Mesenchymal stem cell (in vitro differentiated cells and primary cell): ENCODE data around the gene ARL2BP.

Experiments
- DNase-seq: peaks from one replicate; pipeline ENCODE4 v3.0.0-alpha.2; 2013
- H2AFZ ChIP-seq: one replicate; pipeline ENCODE4 v1.6.1; 2013; ENCODE audit warnings: low read depth, mild to moderate bottlenecking, control low read depth, inconsistent platforms, low read length, moderate library complexity
- H2AK5ac ChIP-seq: 2 replicates; pipeline ENCODE4 v1.6.1; 2013; ENCODE audit warnings: low read length, moderate library complexity, mild to moderate bottlenecking, inconsistent platforms; ENCODE audit not compliant: severe bottlenecking
- H2BK120ac ChIP-seq: one replicate; pipeline ENCODE4 v1.6.1; 2013; ENCODE audit warnings: low read depth, mild to moderate bottlenecking, inconsistent platforms, low read length, moderate library complexity
- H2BK12ac ChIP-seq, 2 experiments: one replicate each; pipeline ENCODE4 v1.6.1; 2013; ENCODE audit warnings: inconsistent platforms in 2 of 2, low read length in 2 of 2, mild to moderate bottlenecking in 2 of 2, moderate library complexity in 2 of 2, control low read depth in 1 of 2
- H2BK15ac ChIP-seq: one replicate; pipeline ENCODE4 v1.6.1; 2013; ENCODE audit warnings: mild to moderate bottlenecking, low read depth, inconsistent platforms; ENCODE audit not compliant: poor library complexity, severe bottlenecking
- H2BK5ac ChIP-seq: 2 replicates; pipeline ENCODE4 v1.6.1; 2013; ENCODE audit warnings: low read depth, mild to moderate bottlenecking, low read length, control low read depth, inconsistent platforms; ENCODE audit not compliant: poor library complexity, severe bottlenecking
- H3K14ac ChIP-seq, 2 experiments: one replicate each; pipeline ENCODE4 v1.6.1; 2013; ENCODE audit warnings: inconsistent platforms in 2 of 2, low read length in 2 of 2, control low read depth in 1 of 2, mild to moderate bottlenecking in 1 of 2, moderate library complexity in 1 of 2
- H3K18ac ChIP-seq, 2 experiments: one replicate each; pipeline ENCODE4 v1.6.1; 2013; ENCODE audit warnings: inconsistent platforms in 2 of 2, low read length in 2 of 2, control low read depth in 1 of 2, low read depth in 1 of 2, mild to moderate bottlenecking in 1 of 2
- H3K23ac ChIP-seq, 2 experiments: one replicate each; pipeline ENCODE4 v1.6.1; 2013; ENCODE audit warnings: inconsistent platforms in 2 of 2, low read length in 2 of 2, mild to moderate bottlenecking in 2 of 2, moderate library complexity in 2 of 2, control low read depth in 1 of 2
- H3K27ac ChIP-seq: 2 replicates; pipeline ENCODE4 v1.5.1; 2013; ENCODE audit warnings: mild to moderate bottlenecking, moderate library complexity, low read length, control low read depth, inconsistent platforms; ENCODE audit not compliant: poor library complexity, severe bottlenecking
- H3K27me3 ChIP-seq, 2 experiments: 2 replicates each; pipeline versions ENCODE4 v1.6.1 to v1.7.0; 2013; ENCODE audit warnings: low read length in 2 of 2, mild to moderate bottlenecking in 2 of 2, moderate library complexity in 2 of 2, control low read depth in 1 of 2, inconsistent platforms in 1 of 2; ENCODE audit not compliant: control insufficient read depth in 1 of 2, insufficient read depth in 1 of 2
- H3K36me3 ChIP-seq, 2 experiments: 2 replicates each; pipeline versions ENCODE4 v1.6.1 to v1.7.0; 2013; ENCODE audit warnings: low read length in 2 of 2, control low read depth in 1 of 2, inconsistent platforms in 1 of 2, low read depth in 1 of 2, mild to moderate bottlenecking in 1 of 2; ENCODE audit not compliant: insufficient read depth in 2 of 2, control insufficient read depth in 1 of 2
- H3K4ac ChIP-seq, 2 experiments: one replicate each; pipeline ENCODE4 v1.6.1; 2013; ENCODE audit warnings: inconsistent platforms in 2 of 2, low read length in 2 of 2, mild to moderate bottlenecking in 2 of 2, moderate library complexity in 2 of 2, control low read depth in 1 of 2, low read depth in 1 of 2
- H3K4me1 ChIP-seq: 2 replicates; pipeline ENCODE4 v1.6.1; 2013; ENCODE audit warnings: low read depth, low read length, control low read depth; ENCODE audit not compliant: control insufficient read depth, insufficient read depth
- H3K4me2 ChIP-seq: 2 replicates; pipeline ENCODE4 v1.6.1; 2013; ENCODE audit warnings: low read length, mild to moderate bottlenecking, inconsistent platforms; ENCODE audit not compliant: poor library complexity, severe bottlenecking
- H3K4me3 ChIP-seq, 2 experiments: 2 replicates each; pipeline versions ENCODE4 v1.5.1 to v1.7.0; 2013; ENCODE audit warnings: low read length in 2 of 2, mild to moderate bottlenecking in 2 of 2, control low read depth in 1 of 2, low read depth in 1 of 2; ENCODE audit not compliant: insufficient read depth in 1 of 2
- H3K79me1 ChIP-seq: replicated peaks from 2 replicates; pipeline ENCODE4 v1.6.1; 2013; ENCODE audit warnings: mild to moderate bottlenecking, control low read depth, low read length, inconsistent platforms; ENCODE audit not compliant: poor library complexity, severe bottlenecking
- H3K9ac ChIP-seq: 2 replicates; pipeline ENCODE4 v1.7.0; 2013; ENCODE audit warnings: mild to moderate bottlenecking, low read length, moderate library complexity
- H3K9me3 ChIP-seq: 2 replicates; pipeline ENCODE4 v1.7.0; 2013; ENCODE audit warnings: mild to moderate bottlenecking, low read length; ENCODE audit not compliant: control insufficient read depth
- H4K8ac ChIP-seq: one replicate; pipeline ENCODE4 v1.6.1; 2013; ENCODE audit warnings: inconsistent platforms, mild to moderate bottlenecking, low read length, moderate library complexity
- H4K91ac ChIP-seq: one replicate; pipeline ENCODE4 v1.6.1; 2013; ENCODE audit warnings: mild to moderate bottlenecking, low read length, inconsistent platforms
- WGBS: methylation state at CpG from one replicate; pipeline ENCODE4 v1.1.7; 2013; ENCODE audit warnings: mixed read lengths; 5-methylcytosine and 5-hydroxymethylcytosine counted together

ARL2BP gene

DNA sequence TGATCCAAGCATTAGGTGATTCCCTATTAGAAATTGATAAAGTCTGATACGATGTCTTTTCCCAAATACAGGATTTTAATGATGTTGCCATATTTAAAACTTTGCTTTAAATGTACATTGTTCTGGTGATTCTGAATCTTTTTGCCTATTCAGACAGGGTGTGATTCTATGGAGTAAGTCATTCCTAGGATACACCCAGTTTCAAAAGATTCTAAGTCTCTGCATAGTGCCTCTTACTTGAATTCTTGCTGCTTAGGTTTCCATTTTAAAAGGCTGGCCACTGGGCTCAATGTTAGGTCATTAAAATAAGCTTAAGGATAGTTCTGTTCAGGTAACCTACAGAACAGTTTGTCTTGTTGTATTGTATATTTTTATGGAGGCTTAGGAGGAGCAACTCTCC is 22.0 kb upstream of the ARL2BP start:
- Histone ChIP-seq H3K9me3 (peaks cover 18% of the 10 kb centered on the region), H4K91ac (no peak overlapping the region), H3K27me3 (no peaks in the 10 kb centered on the region), H3K18ac (no peak overlapping the region), H3K4me3 (no peak overlapping the region), H2BK12ac (no peak overlapping the region), H3K4me1 (peaks cover 3% of the 10 kb centered on the region), H3K23ac (no peak overlapping the region), H3K36me3 (peaks cover 20 to 93% of the 10 kb centered on the region in 2 experiments), H3K4ac (no peak overlapping the region), H2BK5ac (no peak overlapping the region), H3K4me2 (no peak overlapping the region), H2BK15ac (no peak overlapping the region), H2AK5ac (no peak overlapping the region), H2BK120ac (no peak overlapping the region), H2AFZ (no peak overlapping the region), H3K27ac (no peak overlapping the region), H4K8ac (no peak overlapping the region), H3K14ac (no peak overlapping the region), H3K9ac (no peak overlapping the region), H3K79me1 (peaks cover 21% of the 10 kb centered on the region)
- WGBS = no CpG with 5 or more reads among the region's 1 CpG
- DNase-seq = no peak

GRCh38 chr16:57224651-57225335 is 20.3 kb upstream of the ARL2BP start:
- Histone ChIP-seq H2AFZ (no peak overlapping the region), H3K14ac (no peak overlapping the region), H2BK12ac (no peak overlapping the region), H3K4me1 (peaks cover 3% of the 10 kb centered on the region), H2BK120ac (no peak overlapping the region), H2BK15ac (no peak overlapping the region), H3K4me2 (no peak overlapping the region), H3K18ac (no peak overlapping the region), H3K9me3 (peaks cover 3% of the 10 kb centered on the region), H3K27me3 (no peaks in the 10 kb centered on the region), H3K36me3 (peaks cover 24 to 91% of the 10 kb centered on the region in 2 experiments), H3K27ac (no peak overlapping the region), H2AK5ac (no peak overlapping the region), H3K4me3 (no peak overlapping the region), H3K9ac (no peak overlapping the region), H3K23ac (no peak overlapping the region), H4K91ac (no peak overlapping the region), H3K79me1 (peaks cover 24% of the 10 kb centered on the region), H2BK5ac (no peak overlapping the region), H4K8ac (no peak overlapping the region), H3K4ac (no peak overlapping the region)
- 95% methylated on average over 6 of the region's 6 CpGs for WGBS
- DNase-seq = no peak

GRCh38 chr16:57225978-57226377 is 19.1 kb upstream of the ARL2BP start:
- Histone ChIP-seq H3K4me3 (no peak overlapping the region), H3K18ac (no peak overlapping the region), H2AFZ (no peak overlapping the region), H3K36me3 (peaks cover 26 to 91% of the 10 kb centered on the region in 2 experiments), H3K23ac (no peak overlapping the region), H3K27me3 (no peaks in the 10 kb centered on the region), H3K4me1 (peaks cover 3% of the 10 kb centered on the region), H4K8ac (no peak overlapping the region), H3K9me3 (no peaks in the 10 kb centered on the region), H2BK120ac (no peak overlapping the region), H3K14ac (no peak overlapping the region), H3K4me2 (no peak overlapping the region), H2AK5ac (no peak overlapping the region), H3K27ac (no peak overlapping the region), H3K4ac (no peak overlapping the region), H4K91ac (no peak overlapping the region), H2BK5ac (no peak overlapping the region), H2BK12ac (no peak overlapping the region), H3K9ac (no peak overlapping the region), H3K79me1 (peaks cover 18% of the 10 kb centered on the region), H2BK15ac (no peak overlapping the region)
- over 99% methylated on average over 4 of the region's 7 CpGs for WGBS
- no peak for DNase-seq

DNA sequence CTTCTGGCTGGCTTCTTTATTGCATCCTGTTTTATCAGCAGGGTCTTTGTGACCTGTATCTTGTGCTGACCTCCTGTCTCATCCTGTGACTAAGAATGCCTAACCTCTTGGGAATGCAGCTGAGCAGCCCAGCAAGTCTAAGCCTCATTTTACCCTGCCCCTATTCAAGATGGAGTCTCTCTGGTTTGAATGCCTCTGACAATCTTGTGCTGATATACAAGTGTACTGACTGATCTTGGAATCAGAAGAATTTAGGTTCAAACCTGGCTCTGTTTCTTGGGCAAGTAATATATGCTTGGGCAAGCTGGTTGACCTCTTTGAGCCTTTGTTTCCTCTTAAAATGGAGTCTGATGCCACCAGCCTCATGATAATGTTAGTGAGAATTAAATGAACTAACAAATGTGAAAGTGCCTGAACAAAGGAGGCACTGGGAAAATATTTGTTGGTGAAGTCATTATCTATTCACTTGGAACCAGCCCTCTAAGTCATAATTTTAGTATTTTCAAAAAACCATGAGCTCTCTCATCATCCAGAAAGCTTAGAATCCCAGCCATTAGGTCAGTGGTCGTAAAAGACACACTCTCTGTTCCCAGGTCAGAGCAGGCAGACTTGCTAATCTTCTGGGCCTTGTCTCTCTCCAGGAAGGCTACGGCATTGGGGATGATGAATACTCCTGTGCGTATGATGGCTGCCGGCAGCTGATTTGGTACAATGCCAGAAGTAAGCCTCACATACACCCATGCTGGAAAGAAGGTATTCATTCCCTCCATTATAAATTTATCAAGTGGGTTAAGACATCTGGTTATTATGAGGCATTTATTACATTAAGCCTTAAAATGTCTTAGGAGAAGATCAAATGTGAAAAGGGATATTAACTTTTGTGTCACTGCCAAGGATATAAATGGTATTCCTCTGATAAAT is 18.1 kb upstream of the ARL2BP start:
- DNase-seq = no peak
- H2AFZ ChIP-seq = no peak overlapping the region
- 96% methylated on average over 3 of the region's 4 CpGs for WGBS

More for the DNA sequence above, 18.1 kb upstream of the ARL2BP start:
- no peak overlapping the region for H3K18ac ChIP-seq
- H3K4me2 ChIP-seq = no peak overlapping the region
- peak overlapping the region; percentile 38 for H3K27ac ChIP-seq
- no peak overlapping the region for H3K14ac ChIP-seq
- H2AK5ac ChIP-seq = no peak overlapping the region
- no peak overlapping the region for H3K23ac ChIP-seq
- H3K4ac ChIP-seq = no peak overlapping the region
- H4K91ac ChIP-seq = no peak overlapping the region
- H3K27me3 ChIP-seq = no peaks in the 10 kb centered on the region
- no peaks in the 10 kb centered on the region for H3K9me3 ChIP-seq
- H2BK12ac ChIP-seq = no peak overlapping the region
- peaks cover 3% of the 10 kb centered on the region for H3K4me1 ChIP-seq
- H3K36me3 ChIP-seq = peaks cover 24 to 91% of the 10 kb centered on the region in 2 experiments
- no peak overlapping the region for H2BK15ac ChIP-seq
- no peak overlapping the region for H2BK120ac ChIP-seq
- H3K79me1 ChIP-seq = peaks cover 16% of the 10 kb centered on the region
- no peak overlapping the region for H4K8ac ChIP-seq
- H3K9ac ChIP-seq = peak overlapping the region; percentile 8
- H2BK5ac ChIP-seq = no peak overlapping the region
- no peak overlapping the region for H3K4me3 ChIP-seq
